Panc1 (cell line): ENCODE results near the gene MAP1LC3A. TPM values are rescaled to one million over a fixed set of nuclear protein-coding genes. Genes with fewer than 3 reads are reported as not detected.

ENCODE experiments used
- ATAC-seq: fragments of 200-7000 bp; cut with Tn5 transposase; 2 replicates; pipeline ENCODE4 v1.9.1; 2020; ENCODE audit warnings: mild to moderate bottlenecking, moderate library complexity
- BruUV-seq: library from RNA; stranded (reverse); fragments of 400-500 nt; replicated peaks from 2 replicates; lab custom pipeline; 2021; lab: Mats Ljungman, UMichigan
- CTCF ChIA-PET: fragments of 300-600 bp; sonication (Branson Sonifier 250); formaldehyde crosslinking; loops from one replicate; lab custom pipeline; 2022; ENCODE audit warnings: antibody characterized with exemption; lab: Charles Lee
- POLR2A ChIA-PET: fragments of 300-600 bp; sonication (Branson Sonifier 250); formaldehyde crosslinking; loops from one replicate; lab custom pipeline; 2022; ENCODE audit warnings: antibody characterized with exemption; lab: Charles Lee
- DNase-seq: peaks from one replicate; pipeline ENCODE4 v3.0.0-alpha.2; 2010; ENCODE audit warnings: low read depth, low spot score
- H3K27ac ChIP-seq: 2 replicates; pipeline ENCODE4 v1.5.1; 2011; ENCODE audit warnings: mild to moderate bottlenecking, low read length, inconsistent platforms
- H3K27me3 ChIP-seq: fragments of 200-500 bp; sonication (Bioruptor generic); 2 replicates; pipeline ENCODE4 v1.6.0; 2014; ENCODE audit warnings: low read length, inconsistent platforms; ENCODE audit not compliant: control insufficient read depth, insufficient read depth
- H3K36me3 ChIP-seq: fragments of 200-500 bp; sonication (Bioruptor generic); 2 replicates; pipeline ENCODE4 v1.5.1; 2014; ENCODE audit warnings: inconsistent platforms, mild to moderate bottlenecking, low read length, moderate library complexity; ENCODE audit not compliant: control insufficient read depth, insufficient read depth
- H3K4me1 ChIP-seq: 2 replicates; pipeline ENCODE4 v1.5.1; 2011; ENCODE audit warnings: inconsistent platforms, mild to moderate bottlenecking, low read length, moderate library complexity; ENCODE audit not compliant: control insufficient read depth, insufficient read depth
- H3K4me3 ChIP-seq, 2 experiments: 2 replicates each; pipeline ENCODE4 v1.5.1; 2011 to 2012; ENCODE audit warnings: low read depth in 2 of 2, low read length in 2 of 2, mild to moderate bottlenecking in 2 of 2, inconsistent platforms in 1 of 2, moderate library complexity in 1 of 2
- H3K9me3 ChIP-seq: fragments of 200-500 bp; sonication (Bioruptor generic); 2 replicates; pipeline ENCODE4 v1.5.1; 2014; ENCODE audit warnings: low read depth, mild to moderate bottlenecking, inconsistent platforms, low read length, moderate library complexity; ENCODE audit not compliant: control insufficient read depth, insufficient read depth
- CTCF ChIP-seq: fragments of 450-650 bp; IDR thresholded peaks from 2 replicates; pipeline ENCODE4 v1.5.1; 2017; ENCODE audit warnings: mild to moderate bottlenecking
- POLR2AphosphoS5 ChIP-seq: IDR thresholded peaks from 2 replicates; pipeline ENCODE4 v1.6.1; 2012; ENCODE audit warnings: mild to moderate bottlenecking, low read depth, low read length, moderate library complexity
- REST ChIP-seq, 2 experiments: IDR thresholded peaks; 2 replicates each; pipeline ENCODE4 v1.6.1; 2011 to 2012; ENCODE audit warnings: low read depth in 2 of 2, control low read depth in 1 of 2, low read length in 1 of 2, mild to moderate bottlenecking in 1 of 2, moderate library complexity in 1 of 2; ENCODE audit not compliant: insufficient read depth in 1 of 2
- SIN3A ChIP-seq: IDR thresholded peaks from 2 replicates; pipeline ENCODE4 v1.6.1; 2012; ENCODE audit warnings: low read depth, mild to moderate bottlenecking, low read length, moderate library complexity, borderline replicate concordance; ENCODE audit not compliant: insufficient read depth
- TCF7L2 ChIP-seq: IDR thresholded peaks from 2 replicates; pipeline ENCODE4 v1.6.1; 2011; ENCODE audit warnings: mild to moderate bottlenecking, low read depth, low read length, inconsistent platforms
- in situ Hi-C: cut with HindIII; loops from 2 replicates; pipeline ENCODE4 v1.10.0; 2016; ENCODE audit warnings: low sequenced_read_pairs, low pct_unique_long_range_greater_than_20kb
- intact Hi-C: fragments of 100-400 bp; cut with micrococcal nuclease; formaldehyde crosslinking; loops from one replicate; pipeline ENCODE4 v1.10.0; 2022; ENCODE audit not compliant: unreplicated experiment
- total RNA-seq: library from RNA; stranded (reverse); gene quantifications from one replicate; pipeline ENCODE4 v1.2.1, GENCODE V29; 2021; ENCODE audit not compliant: unreplicated experiment

MAP1LC3A gene
- total RNA-seq, 1 experiment from 2014 or later = 25.1 TPM

DNA sequence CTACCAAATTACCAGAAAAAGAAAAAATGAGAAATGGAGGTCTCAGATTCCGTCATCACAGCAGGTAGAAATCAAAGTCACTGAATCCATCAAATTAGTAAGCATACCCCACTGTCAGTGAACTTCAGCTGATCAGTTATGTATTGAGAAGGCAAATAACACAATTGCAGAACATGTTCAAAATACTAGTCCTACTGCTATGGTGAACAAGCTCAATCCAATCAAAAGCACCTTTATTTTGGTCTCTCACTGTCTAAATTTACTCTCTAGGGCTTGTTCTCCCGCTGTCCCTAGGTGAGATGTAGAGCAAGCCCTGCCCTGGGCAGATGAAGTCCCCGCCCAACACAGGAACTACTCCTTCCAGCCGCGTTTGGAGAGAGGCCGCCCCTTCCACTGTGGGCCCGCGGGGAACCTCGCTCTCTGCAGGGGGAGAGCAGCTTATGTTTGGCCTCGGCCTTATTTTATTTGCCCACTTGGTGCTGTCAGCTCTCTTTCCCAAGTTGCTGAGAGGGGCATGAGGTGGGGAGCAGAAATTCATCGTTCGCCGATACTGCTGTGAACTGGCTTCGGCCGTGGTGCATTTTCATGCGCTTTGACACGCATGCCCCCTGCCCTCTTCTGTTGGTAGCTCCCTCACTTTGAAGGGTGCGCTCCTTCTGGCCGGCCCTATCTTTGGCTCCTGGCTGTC is 14.3 kb upstream of the MAP1LC3A start:
- ATAC-seq = no peak
- intact Hi-C loops = no loop called here
- TF ChIP-seq SIN3A (no peak), POLR2AphosphoS5 (no peak), TCF7L2 (no peak), REST (IDR thresholded peaks at IDR 0.05; ENCODE audit: insufficient read depth in 1 of 2, low read depth in 2 of 2, low read length in 1 of 2) (no peak), CTCF (no peak)
- DNase-seq = no peak
- BruUV-seq = no TSS peak
- Histone ChIP-seq H3K27ac (no peak overlapping the region), H3K9me3 (no peaks in the 10 kb centered on the region), H3K4me3 (no peak overlapping the region), H3K27me3 (no peaks in the 10 kb centered on the region), H3K4me1 (no peaks in the 10 kb centered on the region), H3K36me3 (no peaks in the 10 kb centered on the region; the same call in 1 of the 2 replicates)
- POLR2A ChIA-PET = interaction anchor here (0.5 kb wide), 1 partner anchor 147 kb away, joined by 6 read pairs; no protein-coding TSS in a partner anchor
- CTCF ChIA-PET = interaction anchor here (0.6 to 0.7 kb wide), 2 partner anchors 216 to 423 kb away, joined by 3 to 12 read pairs; no protein-coding TSS in a partner anchor
- in situ Hi-C loops = no loop called here

- POLR2A ChIA-PET = no interaction called here
- no peak for ATAC-seq
These were observed 11.8 kb upstream of the MAP1LC3A start for GRCh38 chr20:34546751-34547181.

More at GRCh38 chr20:34546751-34547181, 11.8 kb upstream of the MAP1LC3A start:
- H3K27ac ChIP-seq = no peak overlapping the region
- BruUV-seq = no TSS peak
- intact Hi-C loops = no loop called here
- TF ChIP-seq POLR2AphosphoS5 (no peak), SIN3A (no peak)
- in situ Hi-C loops = no loop called here
- H3K4me3 ChIP-seq = no peak overlapping the region
- H3K4me1 ChIP-seq = no peaks in the 10 kb centered on the region
- CTCF ChIA-PET = no interaction called here
- no peak for DNase-seq
- H3K27me3 ChIP-seq = no peaks in the 10 kb centered on the region
- no peaks in the 10 kb centered on the region for H3K36me3 ChIP-seq
- H3K9me3 ChIP-seq = no peaks in the 10 kb centered on the region
